Left ventricle myocardium inferior (tissue), 1 donor: Measurements from ENCODE around the gene TGM2. TPM values are rescaled to one million over a fixed set of nuclear protein-coding genes. Genes with fewer than 3 reads are reported as not detected.

Experiments
- DNase-seq: peaks from one replicate; pipeline ENCODE4 v3.0.0-alpha.2; 2020
- H3K27ac ChIP-seq: fragments of 200-600 bp; replicated peaks from 2 replicates; pipeline ENCODE4 v1.8.0; 2021
- H3K27me3 ChIP-seq: fragments of 200-600 bp; 2 replicates; pipeline ENCODE4 v1.8.0; 2021; ENCODE audit warnings: low read depth
- H3K36me3 ChIP-seq: fragments of 200-600 bp; 2 replicates; pipeline ENCODE4 v1.8.0; 2021
- H3K4me1 ChIP-seq: fragments of 200-600 bp; 2 replicates; pipeline ENCODE4 v1.8.0; 2021
- H3K4me3 ChIP-seq: fragments of 200-600 bp; 2 replicates; pipeline ENCODE4 v1.8.0; 2021; ENCODE audit warnings: mild to moderate bottlenecking, moderate library complexity
- H3K9me3 ChIP-seq: fragments of 200-600 bp; replicated peaks from 2 replicates; pipeline ENCODE4 v1.8.0; 2021
- intact Hi-C: fragments of 100-400 bp; cut with micrococcal nuclease; formaldehyde crosslinking; loops from one replicate; pipeline ENCODE4 v1.11.0; 2022
- long read RNA-seq: library from polyadenylated mRNA; unstranded; transcript quantifications from one replicate; pipeline ENCODE4 v2.0.0, GENCODE V29; 2021
- total RNA-seq: library from RNA; stranded (reverse); fragmentation: NEBNext Ultra II Directional; extraction: Animal tissue kit (Norgen Biotek cat#: 25700); gene quantifications from one replicate; pipeline ENCODE4 v1.2.1, GENCODE V29; 2021
- TF ChIP-seq, protein P1 (sequence below): fragments of 200-600 bp; IDR thresholded peaks from 2 replicates; pipeline ENCODE4 v1.8.0; 2021; ENCODE audit warnings: antibody characterized with exemption, mild to moderate bottlenecking, borderline replicate concordance
- donor health status: DM: no; HTN: yes; CAD: no; lungs with severe emphysema.

TGM2 gene
- total RNA-seq: 846 TPM
- long read RNA-seq, full-length matches to known transcripts: 1,006 of 2,969 reads
- long read RNA-seq, partial matches to known transcripts: 1,818 of 2,969 reads
- long read RNA-seq, other reads (novel, unspliced or antisense): 145 of 2,969 reads

DNA sequence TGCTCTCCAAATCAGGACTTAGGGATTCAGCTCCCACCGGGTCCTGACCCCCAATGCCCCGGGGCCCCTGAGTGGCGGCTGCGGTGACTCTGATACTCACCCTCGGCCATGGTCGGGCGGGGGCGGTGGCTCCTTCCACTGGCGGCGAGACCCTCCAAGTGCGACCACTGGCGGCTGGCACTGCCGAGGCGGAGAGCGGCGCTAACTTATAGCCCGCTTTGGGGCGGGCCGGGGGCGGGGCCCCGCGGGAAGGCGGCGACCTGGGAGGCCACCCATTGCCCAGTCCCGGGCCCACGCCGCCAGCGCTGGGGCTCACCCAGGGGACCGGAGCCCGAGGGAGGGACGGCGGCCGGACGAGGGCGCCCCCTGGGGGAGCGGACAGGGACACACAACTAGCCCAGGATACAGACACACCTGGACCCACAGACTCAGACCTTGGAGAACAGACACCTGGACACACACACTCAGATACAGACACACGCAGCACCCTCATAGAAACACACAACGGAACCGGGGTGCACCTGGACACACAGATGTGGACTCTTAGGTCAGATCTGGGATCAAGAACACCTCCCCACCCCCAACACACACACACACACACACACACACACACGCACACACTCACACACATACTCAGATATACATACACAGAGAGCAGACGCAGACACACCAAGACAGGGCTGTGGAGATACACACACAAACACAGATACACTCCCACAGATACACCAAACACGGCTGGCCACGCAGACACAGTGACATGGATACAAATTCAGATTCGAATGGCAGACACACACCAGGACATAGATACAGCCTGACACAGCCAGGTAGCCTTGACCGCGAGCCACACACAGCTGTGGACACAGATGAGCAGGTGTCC, at the start of gene TGM2:
TSS of gene TGM2 (minus strand) at position 182 of the 877 bp plus-strand sequence. CDS start at position 110, 72 bp downstream.
- intact Hi-C loops: loop anchor here (5.0 kb wide), 2 partner anchors 93 to 108 kb away; no protein-coding TSS in a partner anchor
- no peaks in the 10 kb centered on the region for H3K27me3 ChIP-seq
- H3K27ac ChIP-seq: peak within 1 kb of the TSS; percentile 93
- peak within 1 kb of the TSS; percentile 81 for H3K4me3 ChIP-seq
- TF ChIP-seq, protein P1, sequence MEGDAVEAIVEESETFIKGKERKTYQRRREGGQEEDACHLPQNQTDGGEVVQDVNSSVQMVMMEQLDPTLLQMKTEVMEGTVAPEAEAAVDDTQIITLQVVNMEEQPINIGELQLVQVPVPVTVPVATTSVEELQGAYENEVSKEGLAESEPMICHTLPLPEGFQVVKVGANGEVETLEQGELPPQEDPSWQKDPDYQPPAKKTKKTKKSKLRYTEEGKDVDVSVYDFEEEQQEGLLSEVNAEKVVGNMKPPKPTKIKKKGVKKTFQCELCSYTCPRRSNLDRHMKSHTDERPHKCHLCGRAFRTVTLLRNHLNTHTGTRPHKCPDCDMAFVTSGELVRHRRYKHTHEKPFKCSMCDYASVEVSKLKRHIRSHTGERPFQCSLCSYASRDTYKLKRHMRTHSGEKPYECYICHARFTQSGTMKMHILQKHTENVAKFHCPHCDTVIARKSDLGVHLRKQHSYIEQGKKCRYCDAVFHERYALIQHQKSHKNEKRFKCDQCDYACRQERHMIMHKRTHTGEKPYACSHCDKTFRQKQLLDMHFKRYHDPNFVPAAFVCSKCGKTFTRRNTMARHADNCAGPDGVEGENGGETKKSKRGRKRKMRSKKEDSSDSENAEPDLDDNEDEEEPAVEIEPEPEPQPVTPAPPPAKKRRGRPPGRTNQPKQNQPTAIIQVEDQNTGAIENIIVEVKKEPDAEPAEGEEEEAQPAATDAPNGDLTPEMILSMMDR: peak; percentile 91
- no peaks in the 10 kb centered on the region for H3K9me3 ChIP-seq
- H3K4me1 ChIP-seq: peaks cover 66% of the 10 kb centered on the region
- DNase-seq: peak; percentile 86
- peaks cover 12% of the 10 kb centered on the region for H3K36me3 ChIP-seq

DNA sequence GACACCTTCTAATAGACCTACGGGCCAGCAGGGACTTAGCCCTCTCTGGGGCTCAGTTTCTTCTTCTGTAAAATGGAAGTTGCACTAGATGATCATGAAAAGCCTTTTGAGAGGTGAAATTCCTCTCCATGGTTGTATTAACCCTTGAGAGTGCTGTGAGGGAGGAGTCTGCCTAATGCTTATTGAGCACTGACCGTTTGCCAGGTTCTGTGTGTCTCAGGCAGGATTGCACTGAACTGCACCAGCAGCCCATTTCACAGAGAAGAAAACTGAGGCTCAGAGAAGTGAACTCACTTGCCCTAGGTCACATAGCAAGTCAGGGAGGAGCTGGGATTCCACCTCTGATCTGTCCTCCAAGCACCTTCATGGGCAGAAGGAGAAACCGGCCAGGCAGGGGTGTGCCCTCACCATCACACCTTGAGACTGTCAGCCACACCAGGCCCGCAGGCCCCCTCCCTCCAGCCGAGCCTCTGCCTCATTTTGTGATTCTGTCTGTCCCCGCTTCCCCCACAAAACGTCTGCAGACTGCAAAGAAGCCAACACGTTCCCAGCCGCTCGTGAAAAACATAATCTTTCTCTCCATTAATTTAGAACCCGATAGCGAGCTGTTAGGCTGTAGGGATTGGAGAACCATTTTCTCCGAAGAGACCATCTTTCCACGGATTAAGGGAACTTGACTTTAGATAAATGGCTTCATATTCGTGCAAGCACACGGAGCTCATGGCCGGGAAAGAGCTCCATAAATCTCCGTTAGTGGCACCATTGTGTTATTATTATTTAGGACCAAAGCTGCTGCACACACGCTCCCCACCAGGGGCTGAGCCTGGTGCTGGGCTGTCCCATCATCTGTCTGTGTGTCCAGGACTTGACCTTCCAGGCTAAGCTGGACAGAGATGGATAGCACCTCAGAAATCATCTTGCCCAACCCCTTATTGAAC, 49.5 kb upstream of the TGM2 start:
- Histone ChIP-seq H3K27me3 (no peaks in the 10 kb centered on the region), H3K9me3 (no peaks in the 10 kb centered on the region), H3K4me3 (no peak overlapping the region), H3K36me3 (no peaks in the 10 kb centered on the region), H3K27ac (peak overlapping the region; percentile 8), H3K4me1 (peaks cover 27% of the 10 kb centered on the region)
- DNase-seq: no peak
- intact Hi-C loops: no loop called here
- TF ChIP-seq, protein P1: no peak

- Histone ChIP-seq H3K27me3 (no peaks in the 10 kb centered on the region), H3K4me3 (no peak overlapping the region), H3K27ac (peak overlapping the region; percentile 79), H3K4me1 (peaks cover 36% of the 10 kb centered on the region), H3K36me3 (no peaks in the 10 kb centered on the region), H3K9me3 (no peaks in the 10 kb centered on the region)
- intact Hi-C loops: no loop called here
- DNase-seq: no peak
- TF ChIP-seq, protein P1: no peak
These were observed 48.5 kb upstream of the TGM2 start for GRCh38 chr20:38213607-38213940.

- peak; percentile 43 for DNase-seq
- Histone ChIP-seq H3K27me3 (no peaks in the 10 kb centered on the region), H3K36me3 (no peaks in the 10 kb centered on the region), H3K4me3 (no peak overlapping the region), H3K27ac (peak overlapping the region; percentile 79), H3K4me1 (peaks cover 42% of the 10 kb centered on the region), H3K9me3 (no peaks in the 10 kb centered on the region)
- intact Hi-C loops: no loop called here
- TF ChIP-seq, protein P1: no peak
These were observed 47.9 kb upstream of the TGM2 start for GRCh38 chr20:38212806-38213606.
